A673 (cell line): Measurements from ENCODE around the gene RNU6-9.

Experiments used
- CTCF ChIP-seq: fragments of 300-800, 200-600 bp; sonication (generic); conservative IDR thresholded peaks from 2 replicates; pipeline ENCODE4 v1.5.1; 2017; ENCODE audit warnings: low read depth, mild to moderate bottlenecking, antibody characterized with exemption, low read length, moderate library complexity, mixed read lengths
- EZH2 ChIP-seq: fragments of 200-600 bp; sonication (generic); IDR thresholded peaks from 2 replicates; pipeline ENCODE4 v1.6.1; 2017; ENCODE audit warnings: borderline replicate concordance, low read depth, mild to moderate bottlenecking, mixed read lengths, antibody characterized with exemption, low read length; ENCODE audit not compliant: poor library complexity, severe bottlenecking

GRCh38 chr19:854549-854948, 38.7 kb upstream of the RNU6-9 start:
- no peak for TF ChIP-seq CTCF
- no peak for TF ChIP-seq EZH2
